Activated CD8-positive, alpha-beta memory T cell treated with anti-CD3 and anti-CD28 coated beads for 36 hours (primary cell): ENCODE results near the gene ZNF582. TPM values are rescaled to one million over a fixed set of nuclear protein-coding genes. Genes with fewer than 3 reads are reported as not detected.

Source experiments
- CTCF ChIA-PET: fragments of 350-600 bp; sonication (Branson Sonifier 250); formaldehyde crosslinking; loops from one replicate; lab custom pipeline; 2021; ENCODE audit warnings: antibody characterized with exemption; lab: Charles Lee
- POLR2A ChIA-PET: fragments of 350-600 bp; sonication (Branson Sonifier 250); formaldehyde crosslinking; loops from one replicate; lab custom pipeline; 2021; ENCODE audit warnings: antibody characterized with exemption; lab: Charles Lee
- total RNA-seq, 2 experiments: library from RNA; stranded (reverse); gene quantifications; one replicate each; pipeline ENCODE4 v1.2.3, GENCODE V29; 2021

The ZNF582 gene
- total RNA-seq, result 1 to 10 TPM; 2.1 to 2.9 TPM

DNA sequence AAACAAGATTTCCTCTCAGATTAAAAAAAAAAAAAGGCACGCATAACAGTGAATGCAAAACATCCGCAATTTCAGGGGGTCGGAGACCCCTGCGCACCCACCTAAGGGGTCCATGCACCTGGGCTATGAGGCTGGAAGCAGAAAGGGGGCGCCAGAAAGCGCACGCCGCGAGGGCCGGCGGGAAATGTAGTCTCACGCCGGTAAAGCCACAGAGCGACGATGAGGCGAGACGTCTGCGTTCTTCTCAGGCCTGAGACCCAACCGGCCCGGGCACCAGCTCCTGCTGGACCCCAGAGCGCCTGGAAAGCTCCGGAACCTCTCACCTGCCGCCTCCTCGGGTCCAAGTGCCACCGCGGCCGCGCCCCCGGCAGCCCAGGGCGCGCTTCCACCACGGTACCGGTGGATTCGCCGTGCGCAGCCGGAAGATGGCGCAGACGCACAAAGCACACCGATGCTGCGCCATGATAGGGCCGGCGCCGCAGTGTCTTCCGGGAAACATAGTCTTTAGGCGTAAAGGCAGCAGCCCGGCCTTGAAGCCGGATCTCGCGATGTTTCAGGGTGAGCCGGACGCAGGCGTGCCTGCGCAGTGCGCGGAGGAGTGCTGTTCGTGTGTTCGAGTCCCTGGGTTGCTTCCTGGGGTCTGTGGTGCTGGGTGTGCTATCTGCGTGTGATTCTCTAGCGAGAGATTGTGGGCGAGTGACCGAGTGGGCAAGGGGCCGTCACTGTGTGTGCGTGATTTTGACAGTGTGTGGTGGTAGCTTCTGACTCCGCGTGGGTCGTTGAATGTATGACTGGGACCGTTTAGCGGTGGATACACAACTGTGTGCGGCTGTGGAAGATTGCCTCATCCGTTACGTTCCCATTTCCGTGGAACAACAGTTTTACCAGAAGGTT lies at the start of gene ZNF582:
Gene ZNF582, minus strand, starts transcription at position 416 of the 894 bp plus-strand sequence. CDS start 1,782 bp downstream, outside the sequence.
- ChIA-PET CTCF (interaction anchor here (0.6 kb wide), 1 partner anchor 32 kb away, joined by 6 read pairs; no protein-coding TSS in a partner anchor), POLR2A (no interaction called here)

DNA sequence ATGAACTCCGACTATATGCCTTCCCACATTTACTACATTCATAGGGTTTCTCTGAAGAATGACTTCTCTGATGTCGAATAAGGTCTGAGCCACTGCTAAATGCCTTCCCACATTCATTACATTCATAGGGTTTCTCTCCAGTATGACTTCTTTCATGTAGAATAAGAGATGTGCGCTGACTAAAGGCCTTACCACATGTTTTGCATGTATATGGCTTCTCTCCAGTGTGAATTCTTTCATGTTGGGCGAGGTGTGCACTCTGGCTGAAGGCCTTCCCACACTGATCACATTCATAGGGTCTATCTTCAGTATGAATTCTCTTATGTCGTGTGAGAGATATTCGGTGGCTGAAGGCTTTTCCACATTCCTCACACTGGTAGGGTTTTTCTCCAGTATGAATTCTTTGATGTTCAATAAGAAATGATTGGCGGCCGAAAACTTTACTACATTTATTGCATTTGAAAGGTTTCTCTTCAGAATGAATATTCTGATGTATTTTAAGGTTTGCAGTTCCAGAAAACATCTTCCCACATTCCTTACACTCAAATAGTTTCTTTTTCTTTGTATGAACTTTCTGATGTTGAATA lies 48.0 kb upstream of the ZNF582 start:
- ChIA-PET POLR2A (no interaction called here), CTCF (no interaction called here)

- CTCF ChIA-PET, result no interaction called here
- POLR2A ChIA-PET, result no interaction called here
Measured at GRCh38 chr19:56423985-56424353, 30.6 kb upstream of the ZNF582 start.

DNA sequence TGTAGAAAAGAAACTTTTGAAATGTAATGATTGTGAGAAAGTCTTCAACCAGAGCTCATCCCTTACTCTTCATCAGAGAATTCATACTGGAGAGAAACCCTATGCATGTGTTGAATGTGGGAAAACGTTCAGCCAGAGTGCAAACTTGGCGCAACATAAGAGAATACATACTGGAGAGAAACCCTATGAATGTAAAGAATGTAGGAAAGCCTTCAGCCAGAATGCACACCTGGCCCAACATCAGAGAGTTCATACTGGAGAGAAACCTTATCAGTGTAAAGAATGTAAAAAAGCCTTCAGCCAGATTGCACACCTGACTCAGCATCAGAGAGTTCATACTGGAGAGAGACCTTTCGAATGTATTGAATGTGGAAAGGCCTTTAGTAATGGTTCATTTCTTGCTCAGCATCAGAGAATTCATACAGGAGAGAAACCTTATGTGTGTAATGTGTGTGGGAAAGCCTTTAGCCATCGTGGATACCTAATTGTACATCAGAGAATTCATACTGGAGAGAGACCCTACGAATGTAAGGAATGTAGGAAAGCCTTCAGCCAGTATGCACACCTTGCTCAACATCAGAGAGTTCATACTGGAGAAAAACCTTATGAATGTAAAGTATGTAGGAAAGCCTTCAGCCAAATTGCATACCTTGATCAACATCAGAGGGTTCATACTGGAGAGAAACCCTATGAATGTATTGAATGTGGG lies 30.1 kb upstream of the ZNF582 start:
- POLR2A ChIA-PET, result no interaction called here
- CTCF ChIA-PET, result no interaction called here

DNA sequence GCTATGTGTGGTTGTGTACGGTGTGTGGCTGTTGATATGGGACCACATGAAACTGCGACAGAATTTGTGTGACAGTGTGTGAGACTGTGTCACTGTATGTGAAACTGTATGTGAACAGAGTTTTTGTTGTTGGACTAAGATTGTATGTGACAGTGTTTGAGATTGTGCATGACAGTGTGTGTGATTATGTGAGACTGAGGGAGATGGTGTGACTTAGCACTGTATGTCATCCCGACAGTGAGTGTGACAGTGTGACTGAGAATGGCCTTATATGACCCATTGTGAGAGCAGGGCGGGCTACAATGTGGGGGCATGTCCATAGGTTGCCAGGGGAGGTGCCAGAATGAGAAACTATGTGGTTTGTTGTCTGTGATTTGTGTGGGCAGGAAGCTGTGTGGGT lies 11.7 kb upstream of the ZNF582 start:
- POLR2A ChIA-PET, result no interaction called here
- CTCF ChIA-PET, result no interaction called here

DNA sequence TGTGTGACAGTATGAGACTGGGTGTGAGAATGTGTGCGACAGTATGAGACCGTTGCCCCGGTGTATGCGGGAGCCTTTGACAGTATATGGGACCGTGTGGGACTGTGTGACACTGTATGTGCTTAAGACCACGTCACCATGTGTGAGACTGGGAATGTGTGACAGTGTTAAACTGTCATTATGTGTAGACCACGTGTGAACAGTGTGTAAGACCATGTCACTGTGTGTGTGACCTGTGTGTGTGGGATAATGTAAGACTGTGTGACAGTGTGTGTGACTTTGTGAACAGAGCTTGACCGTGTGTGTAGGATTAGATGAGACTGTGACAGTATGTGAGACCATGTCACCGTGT lies 11.3 kb upstream of the ZNF582 start:
- ChIA-PET POLR2A (no interaction called here), CTCF (no interaction called here)

DNA sequence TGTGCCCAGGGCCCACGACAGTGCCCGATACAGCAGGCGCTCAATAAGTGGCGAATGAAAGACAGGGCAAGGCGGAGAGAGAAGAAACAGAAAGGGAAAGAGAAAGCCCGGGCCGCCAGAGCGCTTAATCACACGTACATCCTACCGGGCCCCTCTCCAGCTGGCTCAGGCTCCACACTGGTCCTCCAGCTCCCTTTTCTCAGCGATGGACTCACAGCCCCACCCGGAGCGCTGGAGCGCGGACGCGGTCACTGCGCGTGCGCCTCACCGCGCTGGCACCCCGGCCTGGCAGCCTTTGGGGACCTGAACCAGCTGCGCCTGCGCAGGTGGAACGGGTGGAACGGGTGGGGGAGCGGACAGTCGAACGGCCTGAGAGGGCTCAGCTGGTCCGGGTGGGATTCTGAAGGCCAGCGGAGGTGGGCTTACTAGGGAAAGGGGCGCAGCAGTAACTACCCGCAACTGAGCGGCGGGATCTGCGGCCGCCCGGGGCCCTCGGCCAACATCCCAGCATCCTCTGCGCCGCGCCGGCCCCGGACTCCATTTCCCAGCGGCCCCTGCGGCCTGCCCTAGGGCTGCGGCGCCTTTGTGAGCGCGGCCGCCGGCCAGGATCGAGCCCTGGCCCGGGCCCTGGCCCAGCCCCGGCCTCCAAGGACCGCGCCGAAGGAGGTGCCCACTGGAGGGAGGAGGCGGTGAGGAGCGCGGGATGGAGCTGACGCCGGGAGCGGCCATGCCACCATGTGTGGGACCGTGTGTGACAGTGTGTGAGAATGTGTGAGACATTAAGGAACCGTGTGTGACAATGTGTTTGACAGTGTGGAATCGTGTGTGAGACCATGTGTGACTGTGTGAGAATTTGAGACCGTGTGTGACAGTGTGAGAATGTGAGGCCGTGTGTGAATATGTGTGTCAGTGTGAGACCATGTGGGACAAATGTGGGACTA lies 10.7 kb upstream of the ZNF582 start, which contains the start of gene ZNF583:
Gene ZNF583, plus strand, starts transcription at position 569 of the 941 bp plus-strand sequence. CDS start 2,783 bp downstream, outside the sequence.
- CTCF ChIA-PET, result no interaction called here
- POLR2A ChIA-PET, result no interaction called here

- POLR2A ChIA-PET, result no interaction called here
- CTCF ChIA-PET, result no interaction called here
Measured at GRCh38 chr19:56403261-56403660, 9.9 kb upstream of the ZNF582 start.

- ChIA-PET POLR2A (no interaction called here), CTCF (interaction anchor here (0.7 kb wide), 1 partner anchor 1716 kb away, joined by 3 read pairs; no protein-coding TSS in a partner anchor)
Measured at GRCh38 chr19:56400485-56400884, 7.2 kb upstream of the ZNF582 start.

DNA sequence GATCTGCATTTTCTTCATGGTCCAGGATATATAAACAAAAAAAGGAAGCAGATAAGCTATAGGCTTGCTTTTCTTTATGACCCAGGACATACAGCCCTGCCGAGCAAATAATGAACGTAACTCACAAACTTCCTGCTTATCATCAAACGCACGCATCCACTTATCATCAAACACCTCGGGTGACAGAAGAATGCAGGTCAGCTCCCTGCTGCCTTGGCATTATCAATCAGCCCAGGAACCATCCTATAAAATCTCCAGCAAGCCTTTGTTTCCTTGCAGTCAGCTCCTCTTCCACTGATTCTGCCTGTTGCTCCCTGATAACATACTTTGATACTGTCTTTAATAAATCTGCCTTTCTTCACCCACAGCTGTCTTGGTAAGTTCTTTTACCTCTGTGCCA lies 5.5 kb upstream of the ZNF582 start:
- ChIA-PET CTCF (no interaction called here), POLR2A (no interaction called here)

GRCh38 chr19:56383826-56384605 lies 9.3 kb downstream of the ZNF582 start:
- CTCF ChIA-PET, result no interaction called here
- POLR2A ChIA-PET, result no interaction called here

DNA sequence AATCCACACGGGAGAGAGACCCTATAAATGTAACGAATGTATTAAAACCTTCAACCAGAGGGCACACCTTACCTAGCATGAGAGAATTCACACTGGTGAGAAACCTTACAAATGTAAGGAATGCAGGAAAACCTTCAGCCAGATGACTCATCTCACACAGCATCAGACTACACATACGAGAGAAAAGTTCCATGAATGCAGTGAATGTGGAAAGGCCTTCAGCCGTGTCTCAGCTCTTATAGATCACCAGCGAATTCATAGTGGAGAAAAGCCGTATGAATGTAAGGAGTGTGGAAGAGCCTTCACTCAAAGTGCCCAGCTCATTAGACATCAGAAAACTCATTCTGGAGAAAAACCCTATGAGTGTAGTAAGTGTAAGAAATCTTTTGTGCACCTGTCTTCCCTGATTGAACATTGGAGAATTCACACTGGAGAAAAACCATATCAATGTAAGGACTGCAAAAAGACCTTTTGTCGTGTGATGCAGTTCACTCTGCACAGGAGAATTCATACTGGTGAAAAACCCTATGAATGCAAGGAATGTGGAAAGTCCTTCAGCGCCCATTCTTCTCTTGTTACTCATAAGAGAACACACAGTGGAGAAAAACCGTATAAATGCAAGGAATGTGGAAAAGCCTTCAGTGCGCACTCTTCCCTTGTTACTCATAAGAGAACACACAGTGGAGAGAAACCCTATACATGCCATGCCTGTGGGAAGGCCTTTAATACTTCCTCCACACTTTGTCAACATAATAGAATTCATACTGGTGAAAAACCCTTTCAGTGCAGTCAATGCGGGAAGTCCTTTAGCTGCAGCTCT lies 16.0 kb downstream of the ZNF582 start:
- CTCF ChIA-PET, result no interaction called here
- POLR2A ChIA-PET, result no interaction called here

GRCh38 chr19:56372281-56372680 lies 21.1 kb downstream of the ZNF582 start:
- POLR2A ChIA-PET, result no interaction called here
- CTCF ChIA-PET, result no interaction called here

DNA sequence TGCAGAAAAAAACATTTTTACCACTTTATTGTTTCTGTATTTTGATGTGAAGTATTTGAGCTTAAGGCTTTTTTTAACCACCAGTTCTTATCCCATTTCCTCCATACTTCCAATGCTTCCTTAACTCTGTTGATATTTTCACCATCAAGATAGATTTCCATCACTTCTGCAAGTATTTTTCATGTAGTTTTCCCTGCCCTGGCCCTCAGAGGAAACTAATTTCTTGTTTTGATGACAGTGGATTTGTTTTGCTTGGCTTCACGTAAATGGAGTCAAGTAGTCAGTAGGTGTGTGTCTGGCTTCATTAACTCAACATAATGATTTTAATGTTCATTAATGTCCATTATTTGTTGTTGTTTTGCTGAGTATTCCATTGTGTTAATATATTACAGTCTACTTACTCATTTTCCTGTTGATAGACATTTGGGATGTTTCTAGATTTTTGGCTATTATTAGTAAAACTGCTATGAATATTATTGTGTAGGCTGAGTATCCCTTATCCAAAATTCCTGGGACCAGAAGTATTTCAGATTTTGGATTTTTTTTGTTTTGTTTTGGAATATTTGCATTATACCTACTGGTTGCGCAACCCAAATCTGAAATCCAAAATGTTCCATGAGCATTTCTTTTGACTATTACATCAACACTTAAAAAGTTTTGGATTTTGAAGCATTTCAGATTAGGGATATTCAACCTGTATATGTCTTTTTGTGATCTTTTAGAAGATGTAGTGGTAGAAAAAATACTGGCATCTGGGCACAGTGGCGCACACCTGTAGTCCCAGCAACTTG lies 23.3 kb downstream of the ZNF582 start:
- CTCF ChIA-PET, result no interaction called here

DNA sequence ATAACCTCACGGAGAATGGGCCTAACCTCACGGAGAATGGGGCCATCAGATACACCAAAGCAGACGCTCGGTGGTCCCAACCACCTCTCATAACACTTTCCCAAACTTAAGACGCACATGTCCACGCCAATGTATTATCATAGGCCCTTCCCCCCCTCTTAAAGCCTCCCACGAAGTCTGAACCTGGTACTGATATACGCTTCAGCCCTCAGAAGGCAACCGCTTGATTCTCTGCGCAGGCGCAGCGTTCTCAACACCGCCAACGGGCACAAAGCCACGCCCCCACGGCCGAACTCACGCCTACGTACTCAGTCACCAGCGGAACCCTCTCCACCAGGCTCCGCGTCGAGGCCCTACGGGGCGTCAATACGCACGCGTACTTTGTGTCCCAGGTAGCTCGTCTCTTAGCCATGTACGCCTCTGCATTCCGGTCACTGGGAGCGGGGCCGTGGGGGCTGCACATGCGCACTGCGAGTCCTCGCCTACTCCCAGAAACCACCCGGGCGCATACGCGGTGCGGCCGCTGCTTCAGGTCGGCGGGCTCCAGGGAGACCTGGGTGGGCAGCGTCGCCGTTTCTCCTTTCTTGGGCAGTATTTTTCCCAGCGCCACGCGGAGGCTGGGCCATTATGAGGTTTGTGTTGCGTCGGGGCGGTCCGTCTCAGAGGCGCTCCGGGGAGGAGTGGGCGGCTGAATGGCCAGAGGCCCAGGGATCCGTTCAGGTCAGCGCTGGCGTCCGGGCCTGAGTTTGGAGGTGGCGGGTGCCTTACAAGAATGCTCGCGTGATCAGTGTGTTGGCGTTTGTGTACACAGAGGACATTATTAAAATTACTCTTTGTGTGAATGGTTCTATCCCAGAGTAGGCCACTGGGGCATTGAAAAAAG lies 25.3 kb downstream of the ZNF582 start:
- ChIA-PET POLR2A (no interaction called here), CTCF (interaction anchor here (1.3 kb wide), 1 partner anchor 11 kb away, joined by 3 read pairs; no protein-coding TSS in a partner anchor)

More for the DNA sequence above, 23.3 kb downstream of the ZNF582 start:
- POLR2A ChIA-PET, result no interaction called here

DNA sequence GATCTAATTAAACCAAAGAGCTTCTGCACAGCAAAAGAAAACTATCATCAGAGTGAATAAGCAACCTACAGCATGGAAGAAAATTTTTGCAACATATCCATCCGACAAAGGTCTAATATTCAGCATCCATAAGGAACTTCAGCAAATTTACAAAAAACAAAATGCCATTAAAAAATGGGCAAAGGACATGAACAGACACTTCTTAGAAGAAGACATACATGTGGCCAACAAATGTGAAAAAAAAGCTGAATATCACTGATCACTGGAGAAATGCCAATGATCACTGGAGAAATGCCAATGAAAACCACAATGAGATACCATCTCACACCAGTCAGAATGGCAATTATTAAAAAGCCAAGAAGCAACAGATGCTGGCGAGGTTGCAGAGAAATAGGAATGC lies 32.5 kb downstream of the ZNF582 start:
- CTCF ChIA-PET, result no interaction called here
- POLR2A ChIA-PET, result no interaction called here
